Epithelial cell of prostate (primary cell): ENCODE measurements around the gene ZNF48.
A peak's percentile ranks its signal among the peaks of the same experiment; 100 is the strongest.

Experiments
- DNase-seq: peaks from one replicate; pipeline ENCODE4 v3.0.0-alpha.2; 2011; ENCODE audit warnings: low read depth, low spot score
- H3K27ac ChIP-seq: fragments of 450-650 bp; 2 replicates; pipeline ENCODE4 v1.5.1; 2017; ENCODE audit warnings: mild to moderate bottlenecking

Gene ZNF48

DNA sequence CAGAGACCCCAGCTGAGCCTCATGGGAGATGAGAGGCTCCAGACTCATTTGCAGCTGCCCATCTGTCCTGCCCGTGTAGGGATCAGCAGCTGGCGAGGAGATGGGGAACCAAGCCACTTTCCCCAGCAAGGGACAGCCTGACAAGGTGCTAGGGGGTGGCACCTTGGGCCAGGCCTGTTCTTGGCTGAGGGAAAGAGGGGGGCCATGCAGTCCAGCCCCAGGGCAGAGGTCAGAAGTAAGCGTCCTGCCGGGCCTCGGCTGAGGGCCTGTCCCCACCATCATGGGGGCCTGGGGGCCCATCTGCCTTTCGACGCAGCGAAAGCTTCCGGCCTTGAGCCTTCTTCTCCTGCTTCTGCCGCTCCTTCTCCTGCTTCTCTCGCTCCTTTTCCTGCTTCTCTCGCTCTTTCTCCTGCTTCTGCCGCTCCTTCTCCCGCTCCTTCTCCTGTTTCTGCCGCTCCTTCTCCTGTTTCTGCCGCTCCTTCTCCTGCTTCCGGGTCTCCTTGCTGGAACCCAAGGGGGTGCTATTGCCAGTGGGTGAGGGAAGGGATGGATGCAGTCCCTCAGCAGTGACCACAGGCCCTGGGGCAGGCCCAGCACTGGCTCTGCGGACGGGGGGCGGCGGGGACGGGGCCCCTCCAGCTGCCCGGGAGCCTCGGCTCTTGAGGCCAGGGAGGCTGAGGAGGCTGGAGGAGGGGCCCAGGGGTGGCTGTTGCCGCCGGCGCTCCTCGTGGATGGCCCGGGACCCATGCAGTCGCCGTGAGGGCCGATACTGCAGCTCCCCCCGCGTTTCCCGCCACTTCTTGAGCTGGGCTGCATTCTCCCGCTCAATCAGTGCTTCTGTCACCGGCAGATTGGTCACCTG lies 37.3 kb upstream of the ZNF48 start:
- no peak overlapping the region for H3K27ac ChIP-seq

DNA sequence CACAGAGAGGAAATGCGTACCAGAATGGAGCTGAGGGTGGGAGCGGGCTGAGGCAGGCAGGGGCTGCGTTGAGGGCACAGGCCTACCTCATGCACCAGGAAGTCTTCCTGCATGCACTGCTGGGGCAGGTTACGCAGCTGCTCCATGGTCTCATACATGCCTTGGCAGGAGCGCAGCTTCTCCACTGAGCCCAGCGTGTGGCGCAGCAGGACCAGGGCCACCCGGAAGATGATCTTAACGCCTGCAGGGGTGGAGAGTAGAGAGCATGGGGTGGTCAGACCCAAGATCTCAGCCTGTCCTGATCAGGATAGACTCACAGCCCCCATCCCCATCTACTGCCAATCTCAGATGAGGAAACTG lies 36.7 kb upstream of the ZNF48 start:
- H3K27ac ChIP-seq, result no peak overlapping the region
- no peak for DNase-seq

More for the DNA sequence above, 37.3 kb upstream of the ZNF48 start:
- no peak for DNase-seq

DNA sequence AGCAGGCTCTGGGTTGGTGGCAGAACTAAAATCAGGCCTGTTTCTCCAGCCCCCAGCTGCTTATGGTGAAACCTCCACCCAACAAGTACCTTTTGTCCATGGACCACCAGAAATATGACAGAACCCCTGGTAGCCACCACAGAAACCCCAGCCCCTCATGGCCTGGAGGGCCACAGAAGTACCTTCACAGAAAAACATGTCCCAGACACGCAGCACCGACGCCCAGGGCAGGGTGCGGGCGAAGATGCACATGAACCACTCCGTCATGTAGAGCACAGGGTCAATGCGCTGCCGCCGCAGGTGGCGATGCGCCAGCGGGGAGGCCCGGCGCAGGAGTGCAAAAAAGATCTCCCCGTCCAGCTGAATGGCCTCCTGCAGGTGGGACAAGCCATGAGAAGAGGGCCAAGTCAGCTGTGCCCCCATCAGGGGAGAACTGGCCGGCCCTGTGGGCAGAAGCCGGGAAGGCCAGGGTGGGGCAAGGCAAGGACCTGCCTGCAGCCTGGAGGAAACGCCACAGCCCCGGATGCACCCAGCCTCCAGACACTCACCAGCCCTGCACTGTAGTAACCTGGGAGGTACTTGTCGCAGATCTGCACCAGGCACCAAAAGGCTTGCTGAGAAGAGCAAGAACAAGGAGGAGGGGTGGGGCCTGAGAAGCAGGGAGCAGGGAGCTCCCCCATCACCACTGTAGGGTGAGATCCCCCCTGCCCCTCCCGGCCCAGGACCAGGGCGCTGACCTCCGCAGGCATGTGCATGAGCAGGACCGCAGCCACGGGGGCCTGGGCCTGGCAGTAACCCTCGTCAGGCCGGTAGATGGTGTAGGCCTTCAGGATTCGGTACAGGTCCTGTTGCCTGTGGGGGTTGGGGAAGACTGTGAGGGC lies 36.0 kb upstream of the ZNF48 start:
- H3K27ac ChIP-seq, result no peak overlapping the region

GRCh38 chr16:30359871-30360170 lies 35.4 kb upstream of the ZNF48 start:
- DNase-seq, result no peak

More for the DNA sequence above, 36.0 kb upstream of the ZNF48 start:
- DNase-seq, result no peak

GRCh38 chr16:30361180-30361579 lies 34.0 kb upstream of the ZNF48 start:
- H3K27ac ChIP-seq, result no peak overlapping the region
- no peak for DNase-seq

More at GRCh38 chr16:30359871-30360170, 35.4 kb upstream of the ZNF48 start:
- no peak overlapping the region for H3K27ac ChIP-seq

DNA sequence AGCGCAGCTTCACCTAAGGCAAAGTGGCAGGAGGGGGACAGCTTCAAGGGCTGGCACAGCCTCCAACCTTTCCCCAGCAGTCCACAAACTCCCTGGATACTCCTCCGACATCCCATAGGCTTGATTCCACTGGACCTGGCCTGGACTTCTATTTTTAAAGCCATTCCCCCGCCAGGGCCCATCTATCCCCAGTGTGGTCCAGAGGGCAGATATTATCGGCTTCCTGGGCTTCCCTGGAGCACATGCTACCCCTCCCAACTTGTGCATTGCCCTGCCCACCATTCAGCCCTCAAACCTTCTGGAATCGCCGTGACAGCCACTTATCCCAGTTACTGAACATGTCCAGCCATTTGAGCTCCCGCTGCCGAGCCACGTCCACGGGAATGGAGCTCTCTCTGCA lies 30.0 kb upstream of the ZNF48 start:
- DNase-seq, result no peak
- no peak overlapping the region for H3K27ac ChIP-seq

GRCh38 chr16:30366511-30366910 lies 28.7 kb upstream of the ZNF48 start:
- DNase-seq, result peak; percentile 27
- peak overlapping the region; percentile 57 for H3K27ac ChIP-seq

- H3K27ac ChIP-seq, result peak overlapping the region; percentile 57
- no peak for DNase-seq
Measured at GRCh38 chr16:30367349-30368009, 27.7 kb upstream of the ZNF48 start.

- H3K27ac ChIP-seq, result peak overlapping the region; percentile 57
- no peak for DNase-seq
Measured at GRCh38 chr16:30368122-30368791, 27.0 kb upstream of the ZNF48 start.

- no peak for DNase-seq
Measured at GRCh38 chr16:30368792-30369090, 26.5 kb upstream of the ZNF48 start.

DNA sequence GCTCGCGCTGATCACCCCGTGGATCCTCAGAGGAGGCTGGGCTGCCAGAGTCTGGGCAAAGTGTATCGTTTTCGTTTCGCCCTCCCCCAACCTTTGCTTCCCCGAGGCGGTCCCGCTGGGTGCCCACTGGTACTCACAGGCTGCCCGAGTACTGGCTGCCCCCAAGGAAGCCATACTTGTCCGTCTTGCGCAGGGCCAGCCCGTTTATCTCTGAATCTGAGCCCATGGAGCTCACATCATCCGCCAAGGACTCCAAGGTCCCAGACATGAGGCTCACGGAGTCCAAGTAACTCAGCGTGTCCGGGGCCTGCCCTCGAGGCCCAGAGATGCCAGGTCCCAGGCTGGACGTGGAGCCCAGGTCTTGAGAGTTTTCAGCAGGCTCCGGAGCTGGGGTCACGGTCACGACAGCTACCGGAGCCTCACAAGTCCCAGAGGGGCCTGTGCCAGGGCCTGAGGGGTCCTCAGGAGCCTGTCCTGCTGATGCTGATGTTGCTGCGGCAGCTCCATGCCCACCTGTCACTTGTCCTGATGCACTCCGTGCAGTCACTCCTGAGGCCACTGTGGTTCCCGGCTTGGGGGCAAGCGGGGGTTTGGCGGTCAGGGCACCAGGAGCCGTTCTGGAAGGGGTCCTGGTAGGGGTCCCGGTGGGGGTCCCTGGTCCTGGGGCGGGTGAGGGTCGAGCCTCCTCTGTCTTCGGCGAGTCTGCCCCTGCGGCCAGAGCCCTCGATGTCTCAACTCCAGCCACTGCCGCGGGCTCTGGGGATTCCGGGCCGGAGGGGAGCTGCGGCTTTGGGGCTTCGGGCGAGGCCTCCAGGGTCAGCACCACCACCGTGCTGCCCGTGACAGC lies 25.9 kb upstream of the ZNF48 start:
- DNase-seq, result no peak
- H3K27ac ChIP-seq, result peak overlapping the region; percentile 57

More at GRCh38 chr16:30368792-30369090, 26.5 kb upstream of the ZNF48 start:
- H3K27ac ChIP-seq, result peak overlapping the region; percentile 57

DNA sequence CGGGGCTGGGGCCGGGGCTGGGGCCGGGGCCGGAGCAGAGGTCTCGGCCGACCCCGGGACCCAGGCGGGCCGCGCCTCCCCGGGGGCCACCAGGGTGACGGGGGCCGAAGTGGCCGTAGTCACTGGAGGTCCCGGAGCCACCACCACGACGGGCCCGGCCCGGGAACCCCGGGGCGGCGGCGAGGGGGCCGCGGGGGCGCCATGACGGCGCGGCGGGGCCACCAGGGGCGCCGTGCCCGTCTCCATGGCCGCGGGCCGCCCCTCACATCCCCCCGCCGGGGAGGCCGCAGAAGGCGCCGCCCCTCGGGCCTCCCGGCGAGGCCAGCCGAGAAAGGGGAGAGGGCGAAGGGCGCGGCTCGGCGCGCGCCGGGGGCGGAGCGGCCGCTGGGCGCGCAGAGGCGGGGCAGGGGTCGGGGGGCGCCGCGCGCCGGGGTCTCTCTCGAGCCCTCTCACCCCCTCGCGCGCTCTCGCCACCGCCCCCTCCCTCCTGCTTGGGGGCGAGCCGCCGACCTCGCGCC lies 25.2 kb upstream of the ZNF48 start:
- H3K27ac ChIP-seq, result peak overlapping the region; percentile 57
- DNase-seq, result no peak

DNA sequence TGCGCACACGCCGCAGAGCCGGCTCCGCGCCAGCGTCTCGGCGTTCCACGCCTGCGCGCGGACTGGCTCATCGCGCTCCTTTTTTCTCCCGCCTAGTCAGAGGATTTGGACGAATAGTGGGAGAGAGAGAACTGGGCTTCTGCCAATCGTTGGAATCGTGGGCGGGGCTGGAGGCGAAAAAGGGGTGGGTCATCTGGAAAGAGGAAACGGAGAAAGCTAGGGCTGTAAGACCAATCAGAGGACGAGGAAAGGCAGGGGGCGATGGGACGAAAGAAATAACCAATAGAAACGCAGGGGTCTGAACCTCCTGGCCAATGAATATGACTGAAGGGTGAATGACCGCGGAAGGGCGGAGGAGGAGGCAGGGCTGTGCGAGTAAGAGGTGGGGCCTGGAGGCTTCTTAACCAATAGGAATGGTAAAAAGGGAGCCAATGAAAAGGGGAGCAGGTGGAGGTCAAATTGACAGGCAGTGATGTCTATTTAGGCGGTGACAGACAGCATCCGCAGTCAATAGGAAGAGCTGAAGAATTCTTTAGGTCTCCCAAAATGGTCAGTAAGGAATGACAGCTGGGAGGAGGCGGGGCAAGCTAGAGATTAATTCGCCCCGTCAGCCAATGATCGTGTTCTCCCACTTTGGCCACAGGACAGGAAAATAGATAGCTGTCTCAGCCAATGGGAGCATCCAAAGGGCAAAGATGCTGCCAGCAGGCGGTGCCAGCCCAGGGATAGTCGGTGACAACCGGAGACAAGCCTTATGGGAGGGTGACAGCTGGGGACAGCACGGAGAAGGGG lies 24.6 kb upstream of the ZNF48 start, which contains the start of gene TBC1D10B:
Gene TBC1D10B (minus strand): TSS at position 39 of the 792 bp plus-strand sequence. CDS start 311 bp downstream, outside the sequence.
- H3K27ac ChIP-seq, result peak within 1 kb of the TSS; percentile 57
- DNase-seq, result peak; percentile 100

- DNase-seq, result no peak
- peak overlapping the region; percentile 24 for H3K27ac ChIP-seq
Measured at GRCh38 chr16:30371248-30371816, 23.9 kb upstream of the ZNF48 start.

- no peak overlapping the region for H3K27ac ChIP-seq
- DNase-seq, result no peak
Measured at GRCh38 chr16:30372038-30372712, 23.0 kb upstream of the ZNF48 start.

DNA sequence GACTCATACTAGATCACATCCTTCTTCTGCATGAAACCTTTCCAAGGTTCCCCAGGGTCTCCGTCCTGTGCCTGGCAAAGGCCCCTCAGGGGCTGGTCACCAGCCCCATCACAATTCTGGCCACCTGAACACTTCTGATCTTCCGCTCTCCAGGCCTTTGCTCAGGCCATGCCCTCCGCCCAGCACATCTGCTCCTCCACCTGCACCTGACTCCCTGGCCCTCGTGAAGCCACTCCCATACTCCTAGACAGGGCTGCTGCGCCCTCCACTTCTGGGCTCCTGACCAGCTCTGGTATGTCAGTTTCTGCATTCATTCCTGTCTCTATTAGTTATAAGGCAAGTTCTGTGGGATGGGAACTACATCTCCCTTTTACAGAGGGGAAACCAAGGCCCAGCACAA lies 22.5 kb upstream of the ZNF48 start:
- no peak for DNase-seq
- H3K27ac ChIP-seq, result no peak overlapping the region

DNA sequence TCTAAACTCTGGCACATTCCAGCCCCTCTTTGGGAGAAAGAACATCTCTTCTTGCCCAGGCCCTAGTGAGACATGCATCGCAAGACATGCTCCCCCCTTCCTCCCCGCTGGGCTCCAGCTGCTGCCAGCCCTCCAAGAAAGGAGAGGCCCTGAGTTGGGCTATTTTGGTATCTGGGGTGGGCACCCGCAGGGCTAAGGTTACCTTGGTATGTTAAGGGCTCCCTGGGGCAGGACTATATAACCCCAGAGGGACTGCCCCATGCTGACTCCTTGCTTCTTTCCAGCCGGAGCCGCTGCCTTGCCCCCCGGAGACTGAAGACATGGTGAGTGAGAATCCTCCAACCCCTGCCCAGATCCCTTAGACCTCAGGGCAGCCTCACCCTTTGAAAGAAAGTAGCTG lies 20.7 kb upstream of the ZNF48 start, which contains the start of gene MYL11:
Gene MYL11 (plus strand): TSS at position 265 of the 400 bp plus-strand sequence. CDS start 56 bp downstream, at position 321.
- DNase-seq, result no peak
- no peak within 1 kb of the TSS for H3K27ac ChIP-seq
